HG03045 (cell line): ENCODE measurements around the gene ATP1A2.

Experiments
- ATAC-seq: cut with Tn5 transposase; IDR thresholded peaks from one replicate; pipeline ENCODE4 v1.9.1; 2021; ENCODE audit warnings: mild to moderate bottlenecking, moderate library complexity; ENCODE audit not compliant: unreplicated experiment

ATP1A2 gene

DNA sequence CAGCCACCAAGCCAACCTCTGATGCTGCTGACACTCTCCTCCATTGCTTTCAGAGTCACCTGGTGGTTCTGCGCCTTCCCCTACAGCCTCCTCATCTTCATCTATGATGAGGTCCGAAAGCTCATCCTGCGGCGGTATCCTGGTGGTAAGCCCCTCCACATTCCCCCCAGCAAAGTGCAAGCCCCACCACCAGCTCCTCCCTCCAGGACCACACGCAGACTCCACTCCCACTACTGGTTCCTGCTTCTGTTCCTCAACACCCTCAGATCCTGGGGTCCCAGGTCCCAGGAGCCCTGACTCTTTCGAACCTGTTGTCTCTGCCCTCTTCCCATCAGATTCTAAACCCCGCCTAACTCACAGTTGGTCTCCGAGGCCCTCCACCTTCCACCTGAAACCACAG, 24.3 kb downstream of the ATP1A2 start:
- ATAC-seq: no peak

DNA sequence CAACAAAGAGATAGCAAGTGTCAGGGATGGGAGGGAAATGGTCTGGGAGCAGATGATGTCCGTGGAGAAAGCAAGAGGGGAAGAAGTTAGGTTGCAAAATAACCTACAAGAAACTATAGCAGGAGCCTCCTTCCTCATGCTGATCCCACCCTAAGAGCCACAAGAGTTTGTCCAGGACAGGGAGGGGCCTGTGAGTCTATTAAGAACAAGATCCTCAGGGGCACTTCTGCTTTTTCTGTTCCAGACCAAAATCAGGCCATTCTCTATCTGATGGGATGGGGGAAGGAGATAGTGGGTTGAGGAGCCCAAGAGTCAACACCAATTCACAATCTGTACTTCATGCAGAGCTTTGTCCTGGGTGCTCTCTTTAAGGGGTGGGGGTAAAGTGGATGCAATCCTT, 28.1 kb downstream of the ATP1A2 start:
- no peak for ATAC-seq

DNA sequence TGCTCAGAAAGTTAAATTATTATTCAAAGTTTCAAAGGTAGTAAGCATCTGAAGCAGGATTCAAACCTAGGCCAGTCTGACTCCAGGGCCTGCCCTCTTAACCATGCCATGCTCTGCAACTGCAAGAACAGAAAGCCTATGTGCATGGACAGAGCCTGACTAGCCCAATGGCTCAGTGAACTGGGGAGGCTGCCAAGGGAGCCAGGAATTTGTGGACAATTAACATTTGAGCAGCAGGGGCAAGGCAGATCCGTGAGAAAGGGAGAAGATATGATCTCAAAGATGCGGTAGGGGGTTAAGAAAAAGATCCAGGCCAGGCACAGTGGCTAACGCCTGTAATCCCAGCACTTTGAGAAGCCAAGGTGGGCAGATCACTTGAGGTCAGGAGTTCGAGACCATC, 29.4 kb downstream of the ATP1A2 start:
- no peak for ATAC-seq

DNA sequence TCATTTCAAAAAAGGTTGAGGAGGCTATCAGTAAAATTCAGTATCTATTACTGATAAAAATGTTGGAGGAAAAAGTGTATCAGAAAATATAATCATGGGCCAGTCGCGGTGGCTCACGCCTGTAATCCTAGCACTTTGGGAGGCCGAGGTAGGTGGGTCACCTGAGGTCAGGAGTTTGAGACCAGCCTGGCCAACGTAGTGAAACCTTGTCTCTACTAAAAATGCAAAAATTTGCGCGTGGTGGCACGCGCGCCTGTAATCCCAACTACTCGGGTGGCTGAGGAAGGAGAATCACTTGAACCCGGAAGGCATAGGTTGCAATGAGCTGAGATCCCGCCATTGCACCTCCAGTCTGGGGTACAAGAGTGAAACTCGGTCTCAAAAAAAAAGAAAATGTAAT, 30.5 kb downstream of the ATP1A2 start:
- ATAC-seq: no peak

DNA sequence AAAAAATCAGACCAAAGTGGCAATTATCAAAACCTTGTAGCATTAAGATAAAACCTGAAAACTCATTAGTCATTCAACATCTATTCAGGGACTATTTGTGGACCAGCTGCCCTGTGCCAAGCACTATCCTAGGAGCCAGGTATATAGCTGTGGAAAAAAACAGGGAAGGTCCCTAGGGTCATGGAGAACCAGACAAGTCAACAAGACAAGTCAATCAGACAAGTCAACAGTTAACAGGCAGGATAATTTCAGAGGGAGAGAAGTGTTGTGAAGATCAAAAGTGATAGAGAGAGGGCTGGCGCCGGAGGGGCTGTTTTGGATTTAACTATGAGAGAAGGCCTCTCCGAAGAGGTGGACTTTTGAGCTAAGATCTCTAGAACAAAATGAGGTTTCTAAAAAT, 32.6 kb downstream of the ATP1A2 start:
- no peak for ATAC-seq

DNA sequence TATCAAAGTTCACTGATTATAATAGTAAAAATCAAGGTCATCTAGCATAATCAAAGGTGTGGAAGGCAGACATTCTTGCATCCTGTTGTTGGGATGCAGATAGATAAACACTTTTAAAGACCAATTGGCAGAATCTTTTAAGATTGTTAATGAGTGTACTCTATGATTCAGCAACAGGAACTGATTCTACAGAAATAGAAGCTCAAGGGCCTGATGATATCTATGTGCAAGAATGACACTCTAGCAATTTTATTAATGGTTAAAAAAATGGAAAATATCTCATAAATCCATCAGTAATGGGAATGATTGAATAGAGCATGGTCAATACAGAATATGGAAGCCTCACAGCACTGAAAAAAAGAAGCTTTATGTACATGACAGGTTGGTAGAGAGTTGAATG, 33.7 kb downstream of the ATP1A2 start:
- ATAC-seq: no peak

DNA sequence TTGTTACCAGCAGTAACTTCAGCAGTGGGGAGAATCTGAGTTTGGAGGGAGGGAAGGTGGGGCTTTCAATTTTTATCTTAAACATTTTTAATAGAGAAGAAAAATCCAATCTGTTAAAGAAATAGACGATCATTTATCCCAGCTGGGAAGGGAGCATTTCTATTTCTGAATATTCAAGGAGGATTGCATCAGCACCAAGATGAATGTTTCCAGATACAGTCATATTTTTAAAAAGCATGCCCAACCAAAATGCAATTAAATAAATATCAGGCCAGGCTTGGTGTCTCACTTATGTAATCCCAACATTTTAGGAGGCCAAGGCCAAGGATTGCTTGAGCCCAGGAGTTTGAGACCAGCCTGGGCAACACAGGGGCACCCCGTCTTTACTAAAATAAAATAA, 34.2 kb downstream of the ATP1A2 start:
- ATAC-seq: no peak

DNA sequence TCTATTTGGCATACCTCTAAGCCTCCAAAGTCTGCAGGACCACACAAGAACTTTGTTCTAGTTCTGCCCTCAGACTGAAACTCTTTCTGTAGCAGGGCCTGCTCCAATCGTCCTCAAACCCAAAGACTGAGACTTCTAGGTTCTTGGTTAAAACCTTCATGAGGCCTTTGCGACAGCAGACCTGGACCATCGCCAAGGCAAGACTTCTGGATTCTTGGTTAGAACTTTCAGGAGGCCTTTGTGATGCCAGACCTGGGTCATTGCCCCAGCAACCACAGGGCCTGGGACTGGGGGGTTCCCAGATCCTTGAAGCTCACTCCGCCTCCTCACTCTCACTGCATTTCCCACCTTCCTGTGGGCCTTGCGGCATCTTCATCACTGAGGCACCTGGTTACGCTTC, 35.7 kb downstream of the ATP1A2 start, which contains the start of gene ATP1A4:
ATP1A4 (plus strand) TSS at position 301 of the 400 bp plus-strand sequence. CDS start 438 bp downstream, outside the sequence.
- ATAC-seq: no peak

DNA sequence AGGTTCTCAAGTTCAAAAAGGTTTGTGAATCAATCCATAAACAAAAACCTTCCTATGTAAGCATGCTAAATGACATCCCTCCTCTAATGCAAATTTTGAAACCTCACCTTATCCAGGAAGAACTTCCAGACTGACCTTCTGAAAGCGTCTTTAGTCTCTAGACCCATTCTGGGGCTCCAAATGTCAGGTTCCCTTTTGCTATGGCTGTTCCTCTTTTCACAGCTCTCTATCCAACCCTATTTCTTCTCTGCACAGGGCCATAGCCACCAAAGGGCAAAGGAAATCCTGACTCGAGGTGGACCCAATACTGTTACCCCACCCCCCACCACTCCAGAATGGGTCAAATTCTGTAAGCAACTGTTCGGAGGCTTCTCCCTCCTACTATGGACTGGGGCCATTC, 39.2 kb downstream of the ATP1A2 start:
- ATAC-seq: no peak

DNA sequence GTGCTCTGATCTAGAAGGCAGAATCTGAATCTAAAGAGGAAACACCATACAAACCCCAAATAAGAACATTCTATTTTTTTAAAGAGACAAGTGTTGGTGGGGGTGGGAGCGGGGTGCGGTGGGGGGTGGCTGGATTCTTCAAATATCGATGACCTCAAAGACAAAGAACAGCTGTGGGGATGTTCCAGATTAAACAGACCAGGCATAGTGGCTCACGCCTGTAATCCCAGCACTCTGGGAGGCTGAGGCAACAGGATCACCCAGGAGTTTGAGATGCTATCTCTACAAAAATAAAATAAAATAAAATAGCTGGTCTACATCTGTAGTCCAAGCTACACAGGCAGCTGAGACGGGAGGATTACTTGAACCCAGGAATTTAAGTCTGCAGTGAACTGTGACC, 40.8 kb downstream of the ATP1A2 start:
- ATAC-seq: no peak

DNA sequence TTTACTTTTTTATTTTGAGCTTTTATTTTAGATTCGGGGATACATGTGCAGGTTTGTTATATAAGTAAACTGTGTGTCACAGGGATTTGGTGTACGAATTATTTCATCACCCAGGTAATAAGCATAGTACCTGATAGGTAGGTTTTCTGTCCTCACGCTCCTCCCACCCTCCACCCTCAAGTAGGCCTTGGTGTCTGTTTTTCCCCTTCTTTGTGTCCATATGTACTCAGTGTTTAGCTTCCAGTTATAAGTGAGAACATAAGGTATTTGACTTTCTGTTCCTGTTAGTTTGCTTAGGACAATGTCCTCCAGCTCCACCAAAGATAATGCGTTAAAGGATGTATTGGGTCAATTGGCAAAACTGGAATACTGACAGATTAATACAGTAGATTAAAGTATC, 41.6 kb downstream of the ATP1A2 start:
- ATAC-seq: no peak

DNA sequence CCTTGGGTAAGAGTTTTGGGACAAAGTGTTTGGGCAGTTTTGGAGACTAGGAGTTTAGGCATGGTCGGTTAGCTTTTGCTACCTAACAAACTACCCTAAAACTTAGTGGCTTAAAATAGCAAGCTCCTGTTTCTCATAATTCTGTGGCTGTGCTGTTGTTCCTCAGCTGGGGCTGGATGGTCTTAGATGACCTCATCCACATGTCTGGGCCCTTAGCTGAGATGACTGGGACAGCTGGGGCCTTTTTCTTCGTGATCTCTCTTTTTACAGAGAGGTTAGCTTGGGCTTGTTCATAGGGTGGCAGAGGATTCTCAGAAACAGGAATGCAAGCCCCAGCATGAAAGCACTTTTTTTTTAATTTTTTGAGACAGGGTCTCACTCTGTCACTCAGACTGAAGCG, 42.5 kb downstream of the ATP1A2 start:
- no peak for ATAC-seq

DNA sequence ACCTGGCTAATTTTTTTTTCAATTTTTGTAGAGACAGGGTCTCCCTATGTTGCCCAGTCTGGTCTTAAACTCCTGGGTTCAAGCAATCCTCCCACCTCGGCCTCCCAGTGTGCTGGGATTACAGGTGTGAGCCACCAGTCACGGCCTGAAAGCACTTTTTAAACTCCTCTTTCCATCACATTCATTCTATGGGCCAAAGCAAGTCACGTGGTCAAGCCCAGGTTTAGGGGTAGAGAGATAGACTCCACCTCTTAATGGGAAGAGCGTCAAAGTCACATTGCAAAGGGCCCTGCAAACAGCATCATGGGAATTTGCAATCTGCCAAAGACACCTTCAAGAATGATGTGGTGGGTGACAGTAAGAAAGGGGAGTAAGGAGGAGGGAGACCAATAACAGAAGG, 43.0 kb downstream of the ATP1A2 start:
- ATAC-seq: no peak

DNA sequence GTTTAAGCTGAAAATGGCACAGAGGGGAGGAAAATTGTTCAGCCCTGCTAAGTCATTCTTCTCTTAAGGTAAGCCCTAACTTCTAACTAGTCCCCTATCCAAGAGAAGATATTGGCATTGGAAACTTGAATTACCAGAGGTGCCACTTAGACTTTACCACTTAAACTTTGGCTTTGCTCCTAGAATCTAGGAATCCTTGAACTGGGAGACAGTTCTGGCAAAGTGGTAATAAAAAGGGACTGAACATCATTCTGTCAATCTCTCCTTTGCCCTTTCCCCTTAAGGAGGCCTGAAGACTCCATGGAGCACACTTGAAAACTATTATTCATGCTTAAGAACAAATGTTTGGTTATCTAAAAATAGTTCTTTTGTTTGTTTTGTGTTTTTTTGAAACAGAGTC, 44.3 kb downstream of the ATP1A2 start:
- no peak for ATAC-seq

DNA sequence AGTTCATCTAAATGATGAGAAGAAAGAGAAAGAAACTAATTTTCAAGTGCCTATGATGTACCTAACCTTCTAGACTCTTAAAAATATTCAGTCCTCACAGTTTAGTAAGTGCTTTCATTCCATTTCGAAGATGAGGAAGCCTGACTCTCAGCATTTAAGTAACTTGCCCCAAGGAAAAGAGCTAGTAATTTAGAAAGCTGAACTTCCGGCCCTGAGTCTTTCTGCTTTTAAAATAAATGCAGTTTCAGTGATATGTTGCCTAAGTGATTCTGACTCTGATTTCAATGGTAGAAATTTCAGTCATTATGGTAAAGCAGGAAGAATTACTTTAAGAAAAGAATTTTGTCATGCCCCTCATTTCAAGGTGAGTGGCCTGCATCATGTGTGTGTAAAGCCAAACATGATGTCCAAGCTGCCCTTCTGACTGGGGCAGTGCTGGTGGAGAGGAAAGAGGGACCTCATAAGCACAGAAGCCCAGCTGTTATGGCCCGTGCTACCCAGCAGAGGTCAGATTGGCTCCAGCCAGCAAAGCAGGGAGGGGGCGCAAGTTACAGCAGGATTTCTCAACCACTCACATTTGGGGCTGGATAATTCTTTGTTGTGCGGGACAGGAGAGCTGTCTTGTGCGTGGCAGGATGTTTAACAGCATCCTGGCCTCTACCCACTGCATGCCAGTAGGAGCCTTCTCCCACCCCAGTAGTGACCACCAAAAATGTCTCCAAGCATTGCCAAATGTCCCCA, 46.6 kb downstream of the ATP1A2 start:
- no peak for ATAC-seq

DNA sequence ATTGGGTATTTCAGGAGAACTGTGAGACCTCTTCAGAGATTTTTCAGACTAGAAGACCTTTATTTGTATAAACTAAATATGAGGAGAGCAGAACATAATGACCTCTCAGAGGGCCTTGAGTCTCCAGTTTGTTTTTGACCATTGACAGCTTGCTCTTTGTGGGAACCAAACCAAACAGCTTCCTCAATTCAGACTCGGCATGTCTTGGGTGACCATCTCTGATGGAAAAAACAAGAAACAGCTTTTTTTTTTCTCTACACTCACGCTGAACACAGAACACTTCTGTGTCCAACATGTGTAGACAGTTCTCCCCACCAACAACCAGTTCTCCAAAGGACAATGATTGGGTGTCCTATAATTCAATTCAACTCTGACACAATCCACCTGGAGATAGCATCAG, 47.4 kb downstream of the ATP1A2 start:
- no peak for ATAC-seq

DNA sequence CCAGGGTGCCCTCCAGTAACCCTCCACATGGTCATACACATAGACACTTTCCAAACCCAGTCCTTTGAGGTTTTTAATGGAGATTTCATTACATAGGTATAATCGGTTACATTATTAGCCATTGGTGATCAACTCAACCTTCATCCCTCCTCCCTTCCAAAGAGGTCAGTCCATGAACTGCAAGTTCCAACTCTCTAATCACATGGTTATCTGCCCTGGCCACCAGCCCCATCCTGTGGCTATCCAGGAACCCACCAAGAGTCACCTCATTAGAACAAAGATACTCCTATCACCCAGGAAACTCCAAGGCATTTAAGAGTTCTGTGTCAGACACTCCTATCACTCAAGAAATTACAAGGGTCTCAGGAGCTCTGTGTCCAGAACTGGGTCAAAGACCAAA, 48.1 kb downstream of the ATP1A2 start:
- ATAC-seq: no peak

DNA sequence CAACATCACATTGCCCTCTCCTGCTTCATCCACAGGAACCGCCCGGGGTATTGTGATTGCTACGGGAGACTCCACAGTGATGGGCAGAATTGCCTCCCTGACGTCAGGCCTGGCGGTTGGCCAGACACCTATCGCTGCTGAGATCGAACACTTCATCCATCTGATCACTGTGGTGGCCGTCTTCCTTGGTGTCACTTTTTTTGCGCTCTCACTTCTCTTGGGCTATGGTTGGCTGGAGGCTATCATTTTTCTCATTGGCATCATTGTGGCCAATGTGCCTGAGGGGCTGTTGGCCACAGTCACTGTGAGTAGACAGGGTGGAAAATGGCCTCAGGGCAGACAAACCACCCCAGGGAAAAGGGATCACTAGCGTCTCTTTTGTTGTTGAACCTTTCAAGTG, 48.6 kb downstream of the ATP1A2 start:
- no peak for ATAC-seq

DNA sequence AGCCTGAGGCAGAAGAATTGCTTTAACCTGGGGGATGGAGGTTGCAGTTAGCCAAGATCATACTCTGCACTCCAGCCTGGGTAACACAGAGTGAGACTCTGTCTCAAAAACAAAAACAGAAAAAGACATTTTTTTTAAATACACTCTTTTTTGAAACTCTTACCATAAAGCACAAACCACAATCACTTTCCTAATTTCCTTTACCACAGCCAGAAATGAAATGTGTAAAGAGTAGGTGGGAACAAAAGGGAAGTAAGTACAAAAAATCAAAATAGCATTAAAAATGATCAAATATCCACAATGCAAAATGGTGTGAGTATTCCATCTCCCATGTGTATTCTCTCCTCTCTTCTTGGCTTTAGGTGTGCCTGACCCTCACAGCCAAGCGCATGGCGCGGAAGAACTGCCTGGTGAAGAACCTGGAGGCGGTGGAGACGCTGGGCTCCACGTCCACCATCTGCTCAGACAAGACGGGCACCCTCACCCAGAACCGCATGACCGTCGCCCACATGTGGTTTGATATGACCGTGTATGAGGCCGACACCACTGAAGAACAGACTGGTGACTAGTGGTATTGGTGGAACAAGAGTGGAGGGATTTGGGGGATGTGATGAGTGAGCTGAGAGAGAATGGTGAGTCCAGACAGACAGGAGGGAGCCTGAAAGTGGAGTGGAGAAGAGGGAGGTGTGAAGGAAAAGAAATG, 50.8 kb downstream of the ATP1A2 start:
- ATAC-seq: no peak

DNA sequence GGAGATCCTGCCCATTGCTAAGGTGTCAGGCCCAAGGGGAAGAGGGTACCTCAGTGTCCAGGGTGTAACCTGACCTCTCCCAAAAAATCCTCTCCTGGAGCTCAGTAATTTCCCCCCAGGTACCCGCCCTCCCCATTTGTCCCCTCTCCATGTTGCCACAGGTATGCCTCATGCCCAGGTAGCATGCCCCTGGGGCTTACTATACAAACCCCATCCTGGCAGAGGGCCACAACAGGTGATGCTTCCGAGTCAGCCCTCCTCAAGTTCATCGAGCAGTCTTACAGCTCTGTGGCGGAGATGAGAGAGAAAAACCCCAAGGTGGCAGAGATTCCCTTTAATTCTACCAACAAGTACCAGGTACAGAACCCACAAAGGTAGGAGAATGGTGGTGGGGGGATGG, 51.5 kb downstream of the ATP1A2 start:
- no peak for ATAC-seq

DNA sequence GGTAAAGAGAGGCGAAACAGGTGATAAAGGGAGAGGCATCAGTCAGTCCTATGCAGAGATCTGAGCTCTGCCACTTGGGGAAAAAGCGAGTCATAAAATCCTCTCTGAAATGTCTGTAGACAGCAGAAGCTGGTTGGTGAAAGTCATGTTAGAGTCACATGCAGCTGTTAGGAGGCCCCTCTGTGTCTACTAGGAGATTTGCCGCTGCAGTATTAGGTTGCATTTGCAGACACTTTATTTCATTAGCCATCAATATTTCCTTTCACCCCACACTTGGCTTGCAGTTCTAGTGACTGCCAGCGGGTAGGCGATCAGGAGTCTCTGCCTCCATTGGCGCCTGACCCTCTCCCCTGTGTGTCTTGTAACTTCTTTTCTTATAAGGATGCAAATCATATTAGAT, 52.0 kb downstream of the ATP1A2 start:
- ATAC-seq: no peak

DNA sequence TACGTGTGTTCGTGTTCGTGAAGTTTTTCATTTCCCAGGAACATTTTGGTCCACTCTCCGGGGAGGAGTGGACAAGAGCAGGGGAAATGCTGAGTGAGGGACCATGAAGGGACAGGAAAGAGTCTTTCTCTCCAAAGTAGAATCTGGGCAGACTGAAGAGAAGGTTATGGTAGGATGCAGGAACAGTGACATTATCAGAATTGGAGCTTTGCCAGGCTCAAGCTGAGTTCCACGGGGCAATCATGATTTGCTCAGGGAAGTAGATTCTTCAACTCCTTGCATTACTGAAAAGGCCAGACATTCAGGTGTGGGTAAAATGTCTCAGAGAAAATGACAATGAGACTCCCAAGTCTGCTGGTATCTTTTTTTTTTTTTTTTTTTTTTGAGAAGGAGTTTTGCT, 52.5 kb downstream of the ATP1A2 start:
- no peak for ATAC-seq
